HTR-8/SVneo (cell line): ENCODE results near the gene RTN4RL1.
A peak's percentile ranks its signal among the peaks of the same experiment; 100 is the strongest.

Experiments used
- DNase-seq: peaks from one replicate; pipeline ENCODE4 v3.0.0; 2011; ENCODE audit warnings: low spot score, mixed read lengths; ENCODE audit not compliant: insufficient read length
- FAIRE-seq: peaks from 2 replicates; lab custom pipeline; 2011; peaks lifted over from hg19 to GRCh38; lab: Jason Lieb, UNC

The RTN4RL1 gene

GRCh38 chr17:1980665-1981250, 44.4 kb downstream of the RTN4RL1 start:
- DNase-seq (no peak), FAIRE-seq (no peak)

- FAIRE-seq, result no peak
Measured at GRCh38 chr17:1979182-1979985, 45.8 kb downstream of the RTN4RL1 start.

GRCh38 chr17:1978396-1978949, 46.7 kb downstream of the RTN4RL1 start:
- DNase-seq (no peak), FAIRE-seq (no peak)

More at GRCh38 chr17:1979182-1979985, 45.8 kb downstream of the RTN4RL1 start:
- DNase-seq, result no peak

- DNase-seq (no peak), FAIRE-seq (no peak)
Measured at GRCh38 chr17:1977583-1978395, 47.3 kb downstream of the RTN4RL1 start.

GRCh38 chr17:1976683-1977064, 48.5 kb downstream of the RTN4RL1 start:
- DNase-seq (no peak), FAIRE-seq (no peak)

GRCh38 chr17:1976000-1976682, 49.0 kb downstream of the RTN4RL1 start:
- no peak for FAIRE-seq

GRCh38 chr17:1975573-1975972, 49.6 kb downstream of the RTN4RL1 start:
- FAIRE-seq (no peak), DNase-seq (no peak)

More at GRCh38 chr17:1976000-1976682, 49.0 kb downstream of the RTN4RL1 start:
- DNase-seq, result no peak

- no peak for FAIRE-seq
- DNase-seq, result no peak
Measured at GRCh38 chr17:1972487-1973160, 52.5 kb downstream of the RTN4RL1 start.

GRCh38 chr17:1970843-1971384, 54.2 kb downstream of the RTN4RL1 start:
- DNase-seq (no peak), FAIRE-seq (no peak)

- DNase-seq (no peak), FAIRE-seq (no peak)
Measured at GRCh38 chr17:1969712-1970111, 55.4 kb downstream of the RTN4RL1 start.

- no peak for FAIRE-seq
Measured at GRCh38 chr17:1967213-1967612, 57.9 kb downstream of the RTN4RL1 start.

GRCh38 chr17:1966274-1967086, 58.7 kb downstream of the RTN4RL1 start:
- FAIRE-seq, result no peak
- no peak for DNase-seq

More at GRCh38 chr17:1967213-1967612, 57.9 kb downstream of the RTN4RL1 start:
- no peak for DNase-seq

- DNase-seq, result peak; percentile 62
- FAIRE-seq, result peak; percentile 87
Measured at GRCh38 chr17:1965556-1966273, 59.4 kb downstream of the RTN4RL1 start.

GRCh38 chr17:1963250-1963649, 61.9 kb downstream of the RTN4RL1 start:
- FAIRE-seq, result no peak

GRCh38 chr17:1961189-1961588, 63.9 kb downstream of the RTN4RL1 start:
- no peak for FAIRE-seq
- DNase-seq, result no peak

More at GRCh38 chr17:1963250-1963649, 61.9 kb downstream of the RTN4RL1 start:
- DNase-seq, result no peak

GRCh38 chr17:1960545-1960912, 64.6 kb downstream of the RTN4RL1 start:
- no peak for FAIRE-seq
- no peak for DNase-seq

- FAIRE-seq (no peak), DNase-seq (no peak)
Measured at GRCh38 chr17:1959871-1960544, 65.1 kb downstream of the RTN4RL1 start.
